Fibroblast of pulmonary artery (primary cell): ENCODE measurements around the gene NPAS3.

ENCODE experiments used
- DNase-seq: peaks from one replicate; pipeline ENCODE4 v3.0.0-alpha.2; 2010; ENCODE audit warnings: low read depth
- H3K4me3 ChIP-seq: replicated peaks from 2 replicates; pipeline ENCODE4 v1.5.1; 2011; ENCODE audit warnings: low read depth, mild to moderate bottlenecking, control low read depth, low read length, moderate library complexity
- CTCF ChIP-seq: IDR thresholded peaks from 2 replicates; pipeline ENCODE4 v1.5.1; 2011; ENCODE audit warnings: mild to moderate bottlenecking, control low read depth, low read length, inconsistent platforms; ENCODE audit errors: missing control alignments

NPAS3 gene

GRCh38 chr14:33773205-33774030, 834.7 kb downstream of the NPAS3 start:
- DNase-seq, result no peak

GRCh38 chr14:33774161-33774560, 835.5 kb downstream of the NPAS3 start:
- TF ChIP-seq CTCF, result no peak
- H3K4me3 ChIP-seq, result no peak overlapping the region
- DNase-seq, result no peak

More at GRCh38 chr14:33773205-33774030, 834.7 kb downstream of the NPAS3 start:
- no peak overlapping the region for H3K4me3 ChIP-seq
- no peak for TF ChIP-seq CTCF

- no peak for TF ChIP-seq CTCF
- H3K4me3 ChIP-seq, result no peak overlapping the region
- no peak for DNase-seq
Measured at GRCh38 chr14:33774723-33775470, 836.2 kb downstream of the NPAS3 start.

GRCh38 chr14:33776871-33777270, 838.2 kb downstream of the NPAS3 start:
- DNase-seq, result no peak
- no peak for TF ChIP-seq CTCF

GRCh38 chr14:33777681-33778080, 839.0 kb downstream of the NPAS3 start:
- H3K4me3 ChIP-seq, result no peak overlapping the region
- no peak for TF ChIP-seq CTCF
- DNase-seq, result no peak

More at GRCh38 chr14:33776871-33777270, 838.2 kb downstream of the NPAS3 start:
- no peak overlapping the region for H3K4me3 ChIP-seq

- no peak for DNase-seq
- TF ChIP-seq CTCF, result no peak
- H3K4me3 ChIP-seq, result no peak overlapping the region
Measured at GRCh38 chr14:33780035-33780434, 841.4 kb downstream of the NPAS3 start.

- no peak for DNase-seq
- no peak overlapping the region for H3K4me3 ChIP-seq
- TF ChIP-seq CTCF, result no peak
Measured at GRCh38 chr14:33781236-33781635, 842.6 kb downstream of the NPAS3 start.
